Osteocyte (in vitro differentiated cells): ENCODE data around the gene FGF3. TPM values are rescaled to one million over a fixed set of nuclear protein-coding genes. Genes with fewer than 3 reads are reported as not detected.

Source experiments
- DNase-seq: peaks from one replicate; pipeline ENCODE4 v3.0.0; 2021; ENCODE audit warnings: mixed read lengths; ENCODE audit not compliant: unreplicated experiment; ENCODE audit errors: extremely low spot score
- H3K27ac Mint-ChIP-seq: one replicate; pipeline ENCODE4 v1.8.0; 2021; ENCODE audit warnings: mild to moderate bottlenecking, mixed read lengths; ENCODE audit not compliant: unreplicated experiment
- H3K27me3 Mint-ChIP-seq: one replicate; pipeline ENCODE4 v1.8.0; 2021; ENCODE audit warnings: mixed read lengths; ENCODE audit not compliant: unreplicated experiment
- H3K36me3 Mint-ChIP-seq: one replicate; pipeline ENCODE4 v1.8.0; 2021; ENCODE audit warnings: mixed read lengths; ENCODE audit not compliant: unreplicated experiment
- H3K4me1 Mint-ChIP-seq: one replicate; pipeline ENCODE4 v1.8.0; 2021; ENCODE audit warnings: mixed read lengths; ENCODE audit not compliant: unreplicated experiment
- H3K4me3 Mint-ChIP-seq: one replicate; pipeline ENCODE4 v1.8.0; 2021; ENCODE audit warnings: mild to moderate bottlenecking, moderate library complexity, mixed read lengths; ENCODE audit not compliant: unreplicated experiment
- H3K9me3 Mint-ChIP-seq: one replicate; pipeline ENCODE4 v1.8.0; 2021; ENCODE audit warnings: mixed read lengths; ENCODE audit not compliant: unreplicated experiment
- CTCF ChIP-seq: fragments of 200-600 bp; sonication (generic); IDR thresholded peaks from 2 replicates; pipeline ENCODE4 v1.5.0; 2021; ENCODE audit warnings: antibody characterized with exemption, mild to moderate bottlenecking, moderate library complexity
- total RNA-seq: library from RNA; stranded (reverse); gene quantifications from 2 replicates; pipeline ENCODE4 v1.2.1, GENCODE V29; 2021

The FGF3 gene
- total RNA-seq, 1 donor from 2014 or later = 2.5 TPM

- no peak for TF ChIP-seq CTCF
- Mint-ChIP-seq H3K27me3 (peaks cover 15% of the 10 kb centered on the region), H3K4me1 (peaks cover 5% of the 10 kb centered on the region), H3K27ac (no peak overlapping the region), H3K4me3 (no peak overlapping the region), H3K36me3 (no peaks in the 10 kb centered on the region), H3K9me3 (peaks cover 3% of the 10 kb centered on the region)
- DNase-seq = no peak
Measured at GRCh38 chr11:69844396-69844795, 25.2 kb upstream of the FGF3 start.

DNA sequence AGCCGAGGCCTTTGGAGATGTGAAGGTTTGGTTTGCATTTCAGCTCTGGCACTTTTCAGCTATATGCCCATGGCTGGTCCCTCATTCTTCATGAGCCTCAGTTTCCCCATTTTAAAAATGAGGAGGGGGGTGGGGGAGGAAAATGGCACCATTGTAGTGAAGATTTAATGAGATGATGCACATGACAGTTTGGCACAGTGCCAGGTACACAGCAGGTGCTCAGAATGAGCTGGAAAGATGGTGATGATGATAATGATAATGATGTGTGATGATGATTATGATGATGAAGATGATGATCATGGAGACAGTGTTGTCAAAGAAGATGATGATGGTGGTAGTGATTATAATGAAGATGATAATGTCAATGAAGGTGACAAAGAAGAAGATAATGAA lies 24.3 kb upstream of the FGF3 start:
- H3K9me3 Mint-ChIP-seq = no peaks in the 10 kb centered on the region
- DNase-seq = no peak
- H3K27me3 Mint-ChIP-seq = peaks cover 12% of the 10 kb centered on the region
- no peaks in the 10 kb centered on the region for H3K36me3 Mint-ChIP-seq
- peaks cover 5% of the 10 kb centered on the region for H3K4me1 Mint-ChIP-seq
- H3K27ac Mint-ChIP-seq = no peak overlapping the region
- TF ChIP-seq CTCF = no peak
- H3K4me3 Mint-ChIP-seq = no peak overlapping the region

DNA sequence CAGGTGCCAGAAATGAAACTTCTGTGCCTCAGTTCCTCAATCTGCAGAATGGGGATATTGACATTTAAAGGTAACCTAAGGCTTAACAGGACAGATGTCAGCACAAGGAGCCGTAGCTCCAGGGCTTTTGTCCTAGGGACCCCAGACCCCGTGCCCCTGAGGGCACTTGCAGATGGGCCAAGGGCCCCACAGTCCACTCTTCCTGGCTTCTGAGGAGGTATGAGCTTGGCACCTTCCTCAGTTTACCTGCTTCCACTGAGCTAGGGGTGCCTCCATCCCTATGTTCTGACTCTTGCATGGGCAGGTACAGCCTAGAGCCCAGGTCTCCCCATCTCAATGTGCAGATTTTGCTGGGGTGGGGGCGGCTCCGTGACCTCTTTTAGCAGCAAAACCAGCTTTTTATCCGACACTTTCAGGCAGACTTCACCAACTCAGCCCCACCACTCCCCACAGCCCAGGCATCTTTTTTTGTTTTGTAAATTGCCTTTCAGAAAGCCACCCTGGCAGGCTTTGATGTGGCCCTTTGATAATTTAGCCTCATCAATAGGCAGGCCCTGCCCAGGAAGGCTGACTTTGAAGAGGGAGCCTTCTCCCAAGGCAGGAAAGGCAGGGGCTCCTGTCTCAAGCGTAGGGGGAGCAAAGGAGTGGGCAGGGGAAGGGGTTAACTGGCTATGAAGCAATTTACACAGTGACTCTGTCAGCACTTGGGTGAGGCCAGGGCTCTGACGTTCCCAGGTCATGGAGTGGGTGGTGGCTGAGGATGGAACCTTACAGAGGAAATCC lies 23.7 kb upstream of the FGF3 start:
- H3K36me3 Mint-ChIP-seq = no peaks in the 10 kb centered on the region
- H3K9me3 Mint-ChIP-seq = no peaks in the 10 kb centered on the region
- H3K4me1 Mint-ChIP-seq = peaks cover 5% of the 10 kb centered on the region
- H3K27me3 Mint-ChIP-seq = peaks cover 12% of the 10 kb centered on the region
- DNase-seq = no peak
- no peak overlapping the region for H3K4me3 Mint-ChIP-seq
- no peak overlapping the region for H3K27ac Mint-ChIP-seq
- TF ChIP-seq CTCF = no peak

- H3K4me1 Mint-ChIP-seq = peaks cover 5% of the 10 kb centered on the region
- no peaks in the 10 kb centered on the region for H3K36me3 Mint-ChIP-seq
- no peak overlapping the region for H3K4me3 Mint-ChIP-seq
- no peak overlapping the region for H3K27ac Mint-ChIP-seq
- DNase-seq = no peak
- peak; percentile 55 for TF ChIP-seq CTCF
- no peaks in the 10 kb centered on the region for H3K9me3 Mint-ChIP-seq
- H3K27me3 Mint-ChIP-seq = peaks cover 12% of the 10 kb centered on the region
Measured at GRCh38 chr11:69841859-69842698, 22.9 kb upstream of the FGF3 start.
